HEK293T (cell line): ENCODE data around the gene RAD51B.

ENCODE experiments used
- CTCF ChIA-PET: fragments of 350-600 bp; formaldehyde crosslinking; extraction: SDS; loops from one replicate; lab custom pipeline; 2021; ENCODE audit warnings: antibody characterized with exemption, inconsistent platforms; lab: Yijun Ruan, JAX
- POLR2A ChIA-PET: fragments of 350-600 bp; formaldehyde crosslinking; extraction: SDS; loops from one replicate; lab custom pipeline; 2020; ENCODE audit warnings: antibody characterized with exemption, inconsistent platforms; lab: Yijun Ruan, JAX
- DNase-seq: peaks from one replicate; pipeline ENCODE4 v3.0.0; 2012; ENCODE audit warnings: mixed read lengths; ENCODE audit errors: extremely low spot score
- ARNT ChIP-seq: fragments of 450-650 bp; IDR thresholded peaks from 2 replicates; pipeline ENCODE4 v1.6.1; 2017; ENCODE audit warnings: mild to moderate bottlenecking
- BHLHE40 ChIP-seq: fragments of 450-650 bp; IDR thresholded peaks from 2 replicates; pipeline ENCODE4 v1.6.1; 2016; ENCODE audit warnings: mild to moderate bottlenecking, moderate library complexity, borderline replicate concordance
- CTBP1 ChIP-seq: fragments of 450-650 bp; IDR thresholded peaks from 2 replicates; pipeline ENCODE4 v1.6.1; 2016; ENCODE audit warnings: borderline replicate concordance
- ELF4 ChIP-seq: fragments of 450-650 bp; IDR thresholded peaks from 2 replicates; pipeline ENCODE4 v1.6.1; 2017; ENCODE audit warnings: antibody characterized with exemption
- FOXA1 ChIP-seq: fragments of 450-650 bp; IDR thresholded peaks from 2 replicates; pipeline ENCODE4 v1.6.1; 2016; ENCODE audit warnings: mild to moderate bottlenecking
- FOXK2 ChIP-seq: fragments of 450-650 bp; IDR thresholded peaks from 2 replicates; pipeline ENCODE4 v1.6.1; 2016; ENCODE audit warnings: mild to moderate bottlenecking
- FOXM1 ChIP-seq: fragments of 450-650 bp; IDR thresholded peaks from 2 replicates; pipeline ENCODE4 v1.6.1; 2017; ENCODE audit warnings: mild to moderate bottlenecking, borderline replicate concordance
- HDGF ChIP-seq: fragments of 450-650 bp; IDR thresholded peaks from 2 replicates; pipeline ENCODE4 v1.6.1; 2017; ENCODE audit warnings: antibody characterized with exemption, borderline replicate concordance
- L3MBTL2 ChIP-seq: fragments of 450-650 bp; conservative IDR thresholded peaks from 2 replicates; pipeline ENCODE4 v1.6.1; 2016; ENCODE audit warnings: mild to moderate bottlenecking
- LEF1 ChIP-seq: fragments of 450-650 bp; IDR thresholded peaks from 2 replicates; pipeline ENCODE4 v1.6.1; 2017; ENCODE audit warnings: mild to moderate bottlenecking, borderline replicate concordance
- NFRKB ChIP-seq: fragments of 450-650 bp; IDR thresholded peaks from 2 replicates; pipeline ENCODE4 v1.6.1; 2016; ENCODE audit warnings: mild to moderate bottlenecking, moderate library complexity
- SP1 ChIP-seq: fragments of 450-650 bp; IDR thresholded peaks from 2 replicates; pipeline ENCODE4 v1.6.1; 2017
- SUZ12 ChIP-seq: fragments of 450-650 bp; IDR thresholded peaks from 2 replicates; pipeline ENCODE4 v1.6.1; 2016; ENCODE audit warnings: mild to moderate bottlenecking
- TARDBP ChIP-seq: fragments of 450-650 bp; IDR thresholded peaks from 2 replicates; pipeline ENCODE4 v1.6.1; 2016
- ZNF384 ChIP-seq: fragments of 450-650 bp; IDR thresholded peaks from 2 replicates; pipeline ENCODE4 v1.6.1; 2016
- TF ChIP-seq, protein P1 (sequence below): fragments of 450-650 bp; IDR thresholded peaks from 2 replicates; pipeline ENCODE4 v1.6.1; 2016

The RAD51B gene

DNA sequence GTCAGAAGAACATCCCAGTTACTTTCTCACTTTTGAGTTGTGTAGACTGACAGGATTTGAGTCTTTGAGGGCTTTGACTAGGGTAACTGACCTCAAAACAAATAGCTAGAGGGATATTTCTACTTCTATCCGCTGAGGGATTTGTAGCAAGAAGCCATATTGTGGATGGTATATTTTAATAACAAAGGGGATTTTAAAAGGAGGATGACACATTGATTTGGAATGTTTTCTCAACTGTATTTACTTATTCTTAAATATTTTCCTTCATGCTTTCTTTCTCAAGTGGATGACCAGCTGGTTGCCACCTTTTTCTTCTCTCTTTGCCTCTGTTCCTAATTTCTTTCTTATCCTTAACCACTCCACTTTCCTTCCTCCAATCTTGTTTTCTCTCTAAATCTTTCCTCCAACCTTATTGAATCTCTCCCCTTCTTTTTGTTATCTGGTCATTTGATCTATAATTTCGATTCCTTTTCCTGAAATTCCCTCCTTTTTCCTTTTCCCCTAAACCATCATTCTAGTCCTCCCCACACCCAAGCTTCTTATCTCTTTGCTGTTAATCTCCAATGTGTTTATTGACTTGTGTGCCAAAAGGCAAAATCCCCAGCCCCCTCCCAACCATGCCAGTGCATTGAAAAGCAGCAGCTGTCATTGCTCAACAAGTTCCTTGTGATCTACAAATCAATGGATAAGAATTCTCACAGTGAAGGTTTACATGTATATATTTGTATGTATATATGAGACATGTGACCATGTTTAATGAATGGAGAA, 411.6 kb downstream of the RAD51B start:
- ChIA-PET POLR2A (no interaction called here), CTCF (no interaction called here)
- no peak for DNase-seq
- no peak for TF ChIP-seq FOXM1
- TF ChIP-seq LEF1 = no peak
- TF ChIP-seq FOXA1 = no peak
- no peak for TF ChIP-seq SP1
- no peak for TF ChIP-seq CTBP1
- TF ChIP-seq FOXK2 = no peak

DNA sequence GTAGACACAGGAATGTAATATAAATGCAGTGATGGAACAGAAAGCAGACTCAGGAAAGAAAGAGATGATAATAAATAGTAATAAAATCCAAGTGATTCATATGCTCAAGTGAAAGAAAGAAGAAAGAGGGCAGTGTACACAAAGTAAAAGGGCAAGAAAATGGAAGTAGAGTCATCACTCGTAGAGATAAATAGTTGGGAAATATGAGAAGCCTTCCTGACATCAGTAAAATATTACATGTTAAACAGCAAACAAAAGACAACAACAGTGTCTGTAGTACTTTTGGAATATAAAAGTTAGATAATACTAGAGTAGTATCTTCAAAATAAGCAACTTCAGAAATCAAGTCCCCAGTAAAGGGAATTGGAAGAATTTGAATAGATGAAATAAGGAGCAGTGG, 412.3 kb downstream of the RAD51B start:
- ChIA-PET CTCF (no interaction called here), POLR2A (no interaction called here)
- no peak for TF ChIP-seq FOXK2
- TF ChIP-seq HDGF = no peak
- TF ChIP-seq CTBP1 = no peak
- no peak for TF ChIP-seq NFRKB
- TF ChIP-seq, protein P1, sequence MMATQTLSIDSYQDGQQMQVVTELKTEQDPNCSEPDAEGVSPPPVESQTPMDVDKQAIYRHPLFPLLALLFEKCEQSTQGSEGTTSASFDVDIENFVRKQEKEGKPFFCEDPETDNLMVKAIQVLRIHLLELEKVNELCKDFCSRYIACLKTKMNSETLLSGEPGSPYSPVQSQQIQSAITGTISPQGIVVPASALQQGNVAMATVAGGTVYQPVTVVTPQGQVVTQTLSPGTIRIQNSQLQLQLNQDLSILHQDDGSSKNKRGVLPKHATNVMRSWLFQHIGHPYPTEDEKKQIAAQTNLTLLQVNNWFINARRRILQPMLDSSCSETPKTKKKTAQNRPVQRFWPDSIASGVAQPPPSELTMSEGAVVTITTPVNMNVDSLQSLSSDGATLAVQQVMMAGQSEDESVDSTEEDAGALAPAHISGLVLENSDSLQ = no peak
- TF ChIP-seq ZNF384 = no peak
- TF ChIP-seq BHLHE40 = no peak
- no peak for DNase-seq

DNA sequence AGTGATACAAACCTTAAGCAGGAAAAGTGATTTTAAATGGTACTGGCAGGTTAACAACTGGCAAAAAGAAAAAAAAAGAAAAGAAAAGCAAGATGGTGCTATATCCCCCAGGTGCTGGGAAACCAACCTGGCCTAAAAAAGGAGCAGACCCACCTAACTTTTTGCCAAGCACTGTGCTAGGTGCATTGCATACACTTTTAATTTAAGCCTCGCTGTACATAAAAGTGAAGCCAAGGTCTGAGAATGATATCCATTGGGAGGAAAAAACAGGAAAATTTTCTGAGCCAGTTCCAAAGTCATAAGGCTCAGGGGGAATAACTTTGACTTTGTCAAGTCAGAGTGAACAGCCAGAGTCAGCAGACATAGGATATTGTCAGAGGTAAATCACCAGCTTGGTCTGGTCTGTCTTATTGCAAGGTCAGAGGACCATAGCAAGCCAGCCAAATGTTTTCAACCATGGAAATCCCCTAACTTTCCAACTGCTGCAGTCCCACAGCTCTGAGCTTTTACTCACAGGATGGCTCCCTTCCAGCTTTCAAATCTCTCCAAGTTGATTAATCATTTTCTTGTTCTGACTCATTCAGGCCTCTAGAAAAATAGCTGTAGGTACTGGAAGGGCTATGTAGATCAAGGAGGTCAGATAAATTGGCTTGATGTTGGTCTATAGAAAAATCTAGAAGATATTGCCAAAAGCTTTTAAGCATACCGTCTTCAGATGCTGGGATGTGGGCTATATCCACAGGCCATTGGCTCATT, 412.9 kb downstream of the RAD51B start:
- ChIA-PET CTCF (no interaction called here), POLR2A (no interaction called here)
- TF ChIP-seq SUZ12 (no peak), L3MBTL2 (no peak), HDGF (no peak), BHLHE40 (no peak), CTBP1 (no peak), TARDBP (no peak), LEF1 (no peak), SP1 (no peak), NFRKB (no peak), ELF4 (no peak), FOXK2 (no peak), ARNT (no peak), FOXM1 (no peak), FOXA1 (no peak), ZNF384 (no peak)
- TF ChIP-seq, protein P1 = no peak
- DNase-seq = no peak

DNA sequence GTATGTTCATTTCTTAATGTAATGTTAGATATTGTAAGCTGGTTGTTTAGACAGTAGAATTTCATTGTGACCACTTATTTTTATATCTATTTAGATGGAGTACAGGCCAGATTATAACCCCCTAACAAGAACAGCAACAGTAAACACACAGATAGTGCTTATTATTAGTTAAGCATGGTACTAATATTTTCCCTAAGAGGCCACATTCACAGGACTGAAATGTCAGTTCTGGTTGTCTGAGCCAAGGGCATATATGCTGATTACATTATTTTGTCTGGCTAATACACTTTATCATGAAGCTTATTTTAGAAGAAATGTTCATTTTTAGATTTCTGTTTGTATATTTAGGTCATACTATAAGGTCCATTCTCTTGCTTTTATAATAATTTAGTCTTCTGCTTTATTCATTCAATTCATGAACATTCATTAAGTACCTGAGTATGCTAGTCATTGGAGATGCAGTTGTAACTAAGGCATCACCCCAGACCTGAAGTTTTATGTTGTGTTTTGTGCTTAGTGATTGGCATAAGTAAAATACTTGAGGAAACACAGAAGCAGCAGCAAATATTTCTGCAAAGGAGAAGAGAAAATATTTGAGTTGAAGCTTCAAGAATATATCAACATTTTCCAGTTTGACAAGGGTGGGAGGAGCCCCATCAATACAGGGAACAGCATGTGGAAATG, 413.7 kb downstream of the RAD51B start:
- ChIA-PET POLR2A (no interaction called here), CTCF (no interaction called here)
- no peak for DNase-seq
- no peak for TF ChIP-seq CTBP1
- TF ChIP-seq, protein P1 = no peak
- TF ChIP-seq TARDBP = no peak
- TF ChIP-seq ZNF384 = no peak
- no peak for TF ChIP-seq LEF1
- no peak for TF ChIP-seq SP1
- no peak for TF ChIP-seq NFRKB
- no peak for TF ChIP-seq FOXM1
- no peak for TF ChIP-seq BHLHE40
- TF ChIP-seq L3MBTL2 = no peak
- TF ChIP-seq HDGF = no peak
- TF ChIP-seq SUZ12 = no peak
- no peak for TF ChIP-seq ELF4
- TF ChIP-seq FOXK2 = no peak
- TF ChIP-seq FOXA1 = no peak
- no peak for TF ChIP-seq ARNT

DNA sequence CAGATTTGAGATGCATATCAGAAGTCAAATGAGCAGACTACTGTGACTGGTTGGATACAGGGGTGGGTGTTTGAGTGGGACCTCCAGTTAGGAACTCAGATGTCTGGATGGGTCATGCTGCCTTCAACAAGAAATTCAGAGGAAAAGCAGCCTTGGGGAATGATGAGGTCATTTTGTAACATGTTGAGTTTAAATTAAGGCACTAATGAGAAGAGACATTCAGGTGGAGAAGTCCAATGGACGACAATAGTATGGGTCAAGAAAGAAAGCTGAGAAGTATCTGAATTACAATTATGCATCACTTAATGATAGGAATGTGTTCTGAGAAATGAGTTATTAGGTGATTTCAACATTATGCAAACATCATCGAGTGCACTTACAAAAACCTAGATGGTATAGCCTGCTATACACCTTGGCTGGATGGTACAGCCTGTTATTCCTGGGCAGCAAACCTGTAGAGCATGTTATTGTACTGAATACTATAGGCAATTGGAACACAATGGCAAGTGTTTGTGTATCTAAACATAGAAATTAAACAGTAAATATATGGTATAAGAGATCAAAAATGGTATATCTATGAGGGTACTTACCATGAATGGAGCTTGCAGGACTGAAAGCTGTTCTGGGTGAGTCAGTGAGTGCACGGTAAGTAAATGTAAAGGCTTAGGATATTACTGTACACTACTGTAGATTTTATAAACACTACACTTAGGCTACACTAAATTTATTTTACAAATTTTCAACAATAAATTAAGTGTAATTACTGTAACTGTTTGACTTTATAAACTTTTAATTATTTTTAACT, 414.7 kb downstream of the RAD51B start:
- TF ChIP-seq SUZ12 (no peak), NFRKB (no peak), ELF4 (no peak), FOXK2 (no peak), CTBP1 (no peak), FOXM1 (no peak), TARDBP (no peak), HDGF (no peak), L3MBTL2 (no peak), ARNT (no peak), SP1 (no peak), ZNF384 (no peak), LEF1 (no peak), BHLHE40 (no peak), FOXA1 (no peak)
- TF ChIP-seq, protein P1 = no peak
- DNase-seq = no peak
- CTCF ChIA-PET = no interaction called here
- POLR2A ChIA-PET = no interaction called here
